Ovary (tissue), 9 donors: ENCODE measurements around the gene PIK3CD. TPM values are rescaled to one million over a fixed set of nuclear protein-coding genes. Genes with fewer than 3 reads are reported as not detected.

Experiments
- DNase-seq, 5 donors: peaks; one replicate each; pipeline ENCODE4 v3.0.0-alpha.2; 2019 to 2020
- H3K27ac ChIP-seq, 2 donors: fragments of 200-600 bp; one replicate each; pipeline versions ENCODE4 v1.5.1 to v1.8.0; 2019 to 2022
- H3K27me3 ChIP-seq: fragments of 200-600 bp; one replicate; pipeline ENCODE4 v1.8.0; 2022
- H3K36me3 ChIP-seq: fragments of 200-600 bp; sonication (generic); one replicate; pipeline ENCODE4 v1.5.1; 2019
- H3K4me1 ChIP-seq: one replicate; pipeline ENCODE4 v1.8.1; 2013; ENCODE audit warnings: mild to moderate bottlenecking, moderate library complexity; ENCODE audit not compliant: insufficient read depth
- H3K4me3 ChIP-seq: fragments of 200-600 bp; sonication (generic); one replicate; pipeline ENCODE4 v1.5.1; 2017
- H3K9me3 ChIP-seq, 2 donors: fragments of 200-600 bp in 1 of 2; sonication (generic) in 1 of 2; one replicate each; pipeline versions ENCODE4 v1.5.1 to v1.8.1; 2013 to 2019; ENCODE audit warnings: mild to moderate bottlenecking in 1 of 2, moderate library complexity in 1 of 2
- EP300 ChIP-seq: sonication (generic); formaldehyde crosslinking; IDR thresholded peaks from one replicate; pipeline ENCODE4 v1.6.1; 2017; ENCODE audit warnings: antibody characterized with exemption
- POLR2A ChIP-seq: fragments of 450-650 bp; IDR thresholded peaks from one replicate; pipeline ENCODE4 v1.6.1; 2017; ENCODE audit warnings: antibody characterized with exemption, mild to moderate bottlenecking, moderate library complexity
- WGBS, 3 donors: extraction: QIAGEN DNeasy Blood & Tissue Kit in 1 of 3; methylation state at CpG; one replicate each; pipeline versions ENCODE4 v1.1.5 to v1.1.7; 2013 to 2017; 5-methylcytosine and 5-hydroxymethylcytosine counted together
- intact Hi-C, 4 donors: fragments of 100-400 bp; cut with DNase I; formaldehyde crosslinking; loops; one replicate each; pipeline versions ENCODE4 v1.11.0 to v1.15.1; 2022 to 2023
- polyA plus RNA-seq, 2 donors: library from polyadenylated mRNA; stranded (reverse); fragments of 200-250 nt in 1 of 2; fragments of 350-450 nt in 1 of 2; fragmentation: Illumina TruSeq in 1 of 2; extraction: RNeasy Lipid Tissue Mini Kit (QIAGEN cat#74804) in 1 of 2; gene quantifications; one replicate each; pipeline ENCODE4 v1.2.3, GENCODE V29; 2013 to 2014
- total RNA-seq, 7 donors: library from RNA; depleted of rRNA in 2 of 7; stranded (reverse); fragments of >200 nt in 2 of 7; fragmentation: NEBNext Ultra II Directional in 3 of 7; extraction: Animal tissue kit (Norgen Biotek cat#: 25700) in 3 of 7; gene quantifications; one replicate each; pipeline versions ENCODE4 v1.1.0 to v1.2.4, GENCODE V29; 2016 to 2023
- TF ChIP-seq, protein P1 (sequence below), 3 donors: fragments of 450-650 bp in 2 of 3; fragments of 200-600 bp in 1 of 3; IDR thresholded peaks; one replicate each; pipeline versions ENCODE4 v1.5.1 to v1.8.0; 2016 to 2022; ENCODE audit warnings: antibody characterized with exemption in 3 of 3, mild to moderate bottlenecking in 1 of 3
- donor health status: DM: no; HTN: no; CAD: no; lungs with moderate emphysema.
- donor health status: DM: no; HTN: no; CAD: no.
- donor health status: Bipolar disorder and iron deficiency.
- donor health status: DM: yes; HTN: yes; CAD: no.
- donor health status: DM: no; HTN: no; CAD: no.
- donor health status: DM: yes; HTN: yes; CAD: no.

PIK3CD gene
- total and polyA plus RNA-seq, 9 donors: 3.7 to 9.2 (median 8.0) TPM

- intact Hi-C loops: no loop called here
- H3K4me3 ChIP-seq: no peak overlapping the region
- no peaks in the 10 kb centered on the region for H3K36me3 ChIP-seq
- no peak overlapping the region for H3K27ac ChIP-seq
- no peak for DNase-seq
- H3K9me3 ChIP-seq: no peaks in the 10 kb centered on the region
- 89 to 91% (median 91%) methylated on average over 42 of the region's 42 CpGs for WGBS, 3 donors
- TF ChIP-seq, protein P1, sequence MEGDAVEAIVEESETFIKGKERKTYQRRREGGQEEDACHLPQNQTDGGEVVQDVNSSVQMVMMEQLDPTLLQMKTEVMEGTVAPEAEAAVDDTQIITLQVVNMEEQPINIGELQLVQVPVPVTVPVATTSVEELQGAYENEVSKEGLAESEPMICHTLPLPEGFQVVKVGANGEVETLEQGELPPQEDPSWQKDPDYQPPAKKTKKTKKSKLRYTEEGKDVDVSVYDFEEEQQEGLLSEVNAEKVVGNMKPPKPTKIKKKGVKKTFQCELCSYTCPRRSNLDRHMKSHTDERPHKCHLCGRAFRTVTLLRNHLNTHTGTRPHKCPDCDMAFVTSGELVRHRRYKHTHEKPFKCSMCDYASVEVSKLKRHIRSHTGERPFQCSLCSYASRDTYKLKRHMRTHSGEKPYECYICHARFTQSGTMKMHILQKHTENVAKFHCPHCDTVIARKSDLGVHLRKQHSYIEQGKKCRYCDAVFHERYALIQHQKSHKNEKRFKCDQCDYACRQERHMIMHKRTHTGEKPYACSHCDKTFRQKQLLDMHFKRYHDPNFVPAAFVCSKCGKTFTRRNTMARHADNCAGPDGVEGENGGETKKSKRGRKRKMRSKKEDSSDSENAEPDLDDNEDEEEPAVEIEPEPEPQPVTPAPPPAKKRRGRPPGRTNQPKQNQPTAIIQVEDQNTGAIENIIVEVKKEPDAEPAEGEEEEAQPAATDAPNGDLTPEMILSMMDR (IDR thresholded peaks at IDR 0.05): no peak
- no peaks in the 10 kb centered on the region for H3K27me3 ChIP-seq
- H3K4me1 ChIP-seq: no peaks in the 10 kb centered on the region
Observed at GRCh38 chr1:9603766-9604753, 47.5 kb upstream of the PIK3CD start.

DNA sequence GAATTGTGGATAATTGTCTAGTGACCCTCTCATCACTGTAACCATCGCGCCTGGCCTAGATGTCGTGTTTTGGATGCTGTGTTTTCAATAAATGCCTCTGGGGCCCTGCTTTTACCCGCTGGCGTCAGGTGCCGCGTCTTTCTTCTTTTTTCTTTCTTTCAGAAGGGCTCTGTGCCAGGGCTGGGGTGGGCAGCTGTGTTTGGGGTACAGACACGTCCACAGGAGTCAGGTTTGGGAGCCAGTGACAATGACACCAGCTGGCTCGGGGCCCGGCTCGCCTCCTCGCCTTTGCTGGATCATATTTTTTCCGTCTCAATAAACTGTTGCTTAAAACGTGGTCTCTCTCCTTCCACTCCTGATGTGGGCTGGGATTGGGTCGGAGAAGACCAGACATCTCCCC is 46.7 kb upstream of the PIK3CD start:
- Histone ChIP-seq H3K27me3 (no peaks in the 10 kb centered on the region), H3K4me1 (no peaks in the 10 kb centered on the region), H3K9me3 (no peaks in the 10 kb centered on the region), H3K4me3 (no peak overlapping the region), H3K36me3 (no peaks in the 10 kb centered on the region), H3K27ac (no peak overlapping the region)
- WGBS, 3 donors: 87 to 94% (median 91%) methylated on average over 15 of the region's 15 CpGs
- DNase-seq: no peak
- TF ChIP-seq EP300 (no peak), POLR2A (no peak)
- TF ChIP-seq, protein P1 (IDR thresholded peaks at IDR 0.05): no peak
- intact Hi-C loops: no loop called here

GRCh38 chr1:9605946-9606455 is 45.5 kb upstream of the PIK3CD start:
- no peaks in the 10 kb centered on the region for H3K36me3 ChIP-seq
- DNase-seq: no peak
- no peak overlapping the region for H3K27ac ChIP-seq
- H3K4me1 ChIP-seq: no peaks in the 10 kb centered on the region
- intact Hi-C loops: no loop called here
- TF ChIP-seq EP300 (no peak), POLR2A (no peak)
- TF ChIP-seq, protein P1 (IDR thresholded peaks at IDR 0.05): no peak
- no peaks in the 10 kb centered on the region for H3K9me3 ChIP-seq
- 94 to 98% (median 95%) methylated on average over 14 of the region's 14 CpGs for WGBS, 3 donors
- no peak overlapping the region for H3K4me3 ChIP-seq
- H3K27me3 ChIP-seq: no peaks in the 10 kb centered on the region

GRCh38 chr1:9606458-9606857 is 45.1 kb upstream of the PIK3CD start:
- DNase-seq: no peak
- intact Hi-C loops: no loop called here

More at GRCh38 chr1:9606458-9606857, 45.1 kb upstream of the PIK3CD start:
- Histone ChIP-seq H3K27ac (no peak overlapping the region), H3K4me3 (no peak overlapping the region), H3K27me3 (no peaks in the 10 kb centered on the region), H3K4me1 (no peaks in the 10 kb centered on the region), H3K9me3 (no peaks in the 10 kb centered on the region), H3K36me3 (no peaks in the 10 kb centered on the region)
- TF ChIP-seq POLR2A (no peak), EP300 (no peak)
- TF ChIP-seq, protein P1 (IDR thresholded peaks at IDR 0.05): no peak
- 81 to 89% (median 84%) methylated on average over 21 of the region's 21 CpGs for WGBS, 3 donors
